Body of pancreas (tissue), 4 donors: ENCODE results near the gene FTCD.

Experiments used
- POLR2A ChIP-seq, 3 donors: fragments of 450-650 bp; IDR thresholded peaks; one replicate each; pipeline ENCODE4 v1.6.1; 2016; ENCODE audit warnings: antibody characterized with exemption in 3 of 3, mild to moderate bottlenecking in 2 of 3
- TF ChIP-seq, protein P1 (sequence below), 7 experiments: fragments of 450-650 bp in 4 of 7; fragments of 200-600 bp in 3 of 7; sonication (generic) in 3 of 7; IDR thresholded peaks; one replicate each; pipeline ENCODE4 v1.5.1; 2016 to 2019; ENCODE audit warnings: antibody characterized with exemption in 7 of 7

GRCh38 chr21:46171996-46172862, 16.9 kb upstream of the FTCD start:
- TF ChIP-seq POLR2A (IDR thresholded peaks at IDR 0.05) = no peak
- TF ChIP-seq, protein P1, sequence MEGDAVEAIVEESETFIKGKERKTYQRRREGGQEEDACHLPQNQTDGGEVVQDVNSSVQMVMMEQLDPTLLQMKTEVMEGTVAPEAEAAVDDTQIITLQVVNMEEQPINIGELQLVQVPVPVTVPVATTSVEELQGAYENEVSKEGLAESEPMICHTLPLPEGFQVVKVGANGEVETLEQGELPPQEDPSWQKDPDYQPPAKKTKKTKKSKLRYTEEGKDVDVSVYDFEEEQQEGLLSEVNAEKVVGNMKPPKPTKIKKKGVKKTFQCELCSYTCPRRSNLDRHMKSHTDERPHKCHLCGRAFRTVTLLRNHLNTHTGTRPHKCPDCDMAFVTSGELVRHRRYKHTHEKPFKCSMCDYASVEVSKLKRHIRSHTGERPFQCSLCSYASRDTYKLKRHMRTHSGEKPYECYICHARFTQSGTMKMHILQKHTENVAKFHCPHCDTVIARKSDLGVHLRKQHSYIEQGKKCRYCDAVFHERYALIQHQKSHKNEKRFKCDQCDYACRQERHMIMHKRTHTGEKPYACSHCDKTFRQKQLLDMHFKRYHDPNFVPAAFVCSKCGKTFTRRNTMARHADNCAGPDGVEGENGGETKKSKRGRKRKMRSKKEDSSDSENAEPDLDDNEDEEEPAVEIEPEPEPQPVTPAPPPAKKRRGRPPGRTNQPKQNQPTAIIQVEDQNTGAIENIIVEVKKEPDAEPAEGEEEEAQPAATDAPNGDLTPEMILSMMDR (IDR thresholded peaks at IDR 0.05) = no peak
